ENCODE data around the gene MED31. TPM values are rescaled to one million over a fixed set of nuclear protein-coding genes. Genes with fewer than 3 reads are reported as not detected.

MED31 gene
- total and polyA plus RNA-seq, 2 donors from 2014 or later = 15.9 to 21.0 TPM

- no peaks in the 10 kb centered on the region for H3K27me3 ChIP-seq (ENCODE audit: control insufficient read depth, insufficient read depth, low read length)
- H3K36me3 ChIP-seq (ENCODE audit: control insufficient read depth in 2 of 3, insufficient read depth in 3 of 3, low read length in 3 of 3) = no peaks in the 10 kb centered on the region
- FAIRE-seq = no peak
- no peak overlapping the region for H3K4me3 ChIP-seq (ENCODE audit: low read length in 3 of 3)
- H3K9ac ChIP-seq (ENCODE audit: low read length in 3 of 3) = no peak overlapping the region
- H3K27ac ChIP-seq (ENCODE audit: low read depth in 2 of 2, low read length in 2 of 2) = no peak overlapping the region
- no peaks in the 10 kb centered on the region for H3K4me1 ChIP-seq (ENCODE audit: control insufficient read depth in 2 of 3, insufficient read depth in 2 of 3, low read depth in 1 of 3, low read length in 3 of 3)
- DNase-seq = peak in 1 of 5 donors; percentile 21
- H3K9me3 ChIP-seq (ENCODE audit: control insufficient read depth in 2 of 3, insufficient read depth in 1 of 3, low read length in 3 of 3) = no peaks in the 10 kb centered on the region
- intact Hi-C loops (cut with DNase I) = loop anchor here (10.0 kb wide), 2 partner anchors 148 to 328 kb away; no protein-coding TSS in a partner anchor
- TF ChIP-seq CTCF (IDR thresholded peaks at IDR 0.05; ENCODE audit: borderline replicate concordance, extremely low read depth, insufficient read depth) = no peak
These were observed 25.4 kb upstream of the MED31 start for GRCh38 chr17:6676802-6677157.

- H3K36me3 ChIP-seq (ENCODE audit: control insufficient read depth in 2 of 3, insufficient read depth in 3 of 3, low read length in 3 of 3) = no peaks in the 10 kb centered on the region
- no peaks in the 10 kb centered on the region for H3K27me3 ChIP-seq (ENCODE audit: control insufficient read depth, insufficient read depth, low read length)
- no peak overlapping the region for H3K4me3 ChIP-seq (ENCODE audit: low read length in 3 of 3)
- H3K4me1 ChIP-seq (ENCODE audit: control insufficient read depth in 2 of 3, insufficient read depth in 2 of 3, low read depth in 1 of 3, low read length in 3 of 3) = no peaks in the 10 kb centered on the region
- intact Hi-C loops (cut with DNase I) = loop anchor here (10.0 kb wide), 2 partner anchors 149 to 329 kb away; no protein-coding TSS in a partner anchor
- DNase-seq = no peak
- H3K27ac ChIP-seq (ENCODE audit: low read depth in 2 of 2, low read length in 2 of 2) = no peak overlapping the region
- no peak for TF ChIP-seq CTCF (IDR thresholded peaks at IDR 0.05; ENCODE audit: borderline replicate concordance, extremely low read depth, insufficient read depth)
- no peaks in the 10 kb centered on the region for H3K9me3 ChIP-seq (ENCODE audit: control insufficient read depth in 2 of 3, insufficient read depth in 1 of 3, low read length in 3 of 3)
- no peak for FAIRE-seq
- no peak overlapping the region for H3K9ac ChIP-seq (ENCODE audit: low read length in 3 of 3)
These were observed 23.9 kb upstream of the MED31 start for GRCh38 chr17:6675201-6675825.

- no peak for TF ChIP-seq CTCF (IDR thresholded peaks at IDR 0.05; ENCODE audit: borderline replicate concordance, extremely low read depth, insufficient read depth)
- Histone ChIP-seq H3K36me3 (ENCODE audit: control insufficient read depth in 2 of 3, insufficient read depth in 3 of 3, low read length in 3 of 3) (no peaks in the 10 kb centered on the region), H3K27ac (ENCODE audit: low read depth in 2 of 2, low read length in 2 of 2) (no peak overlapping the region), H3K9ac (ENCODE audit: low read length in 3 of 3) (no peak overlapping the region), H3K9me3 (ENCODE audit: control insufficient read depth in 2 of 3, insufficient read depth in 1 of 3, low read length in 3 of 3) (no peaks in the 10 kb centered on the region), H3K4me1 (ENCODE audit: control insufficient read depth in 2 of 3, insufficient read depth in 2 of 3, low read depth in 1 of 3, low read length in 3 of 3) (no peaks in the 10 kb centered on the region), H3K27me3 (ENCODE audit: control insufficient read depth, insufficient read depth, low read length) (no peaks in the 10 kb centered on the region), H3K4me3 (ENCODE audit: low read length in 3 of 3) (no peak overlapping the region)
- FAIRE-seq (no peak), DNase-seq (no peak)
- intact Hi-C loops (cut with DNase I) = loop anchor here (10.0 kb wide), 2 partner anchors 150 to 330 kb away; no protein-coding TSS in a partner anchor
These were observed 23.2 kb upstream of the MED31 start for GRCh38 chr17:6674586-6674985.

All from kidney (tissue), 14 donors.